MV-4-11 (cell line): ENCODE data around the gene LRRC41.
"Not testable (repeated sequence)": the region's sequence is repeated elsewhere in the genome, so short reads cannot be mapped to it uniquely, and the experiment has no call there.

ENCODE experiments used
- DNase-seq: peaks from one replicate; lab custom pipeline; 2025; lab: John Stamatoyannopoulos, UW

The LRRC41 gene, protein sequence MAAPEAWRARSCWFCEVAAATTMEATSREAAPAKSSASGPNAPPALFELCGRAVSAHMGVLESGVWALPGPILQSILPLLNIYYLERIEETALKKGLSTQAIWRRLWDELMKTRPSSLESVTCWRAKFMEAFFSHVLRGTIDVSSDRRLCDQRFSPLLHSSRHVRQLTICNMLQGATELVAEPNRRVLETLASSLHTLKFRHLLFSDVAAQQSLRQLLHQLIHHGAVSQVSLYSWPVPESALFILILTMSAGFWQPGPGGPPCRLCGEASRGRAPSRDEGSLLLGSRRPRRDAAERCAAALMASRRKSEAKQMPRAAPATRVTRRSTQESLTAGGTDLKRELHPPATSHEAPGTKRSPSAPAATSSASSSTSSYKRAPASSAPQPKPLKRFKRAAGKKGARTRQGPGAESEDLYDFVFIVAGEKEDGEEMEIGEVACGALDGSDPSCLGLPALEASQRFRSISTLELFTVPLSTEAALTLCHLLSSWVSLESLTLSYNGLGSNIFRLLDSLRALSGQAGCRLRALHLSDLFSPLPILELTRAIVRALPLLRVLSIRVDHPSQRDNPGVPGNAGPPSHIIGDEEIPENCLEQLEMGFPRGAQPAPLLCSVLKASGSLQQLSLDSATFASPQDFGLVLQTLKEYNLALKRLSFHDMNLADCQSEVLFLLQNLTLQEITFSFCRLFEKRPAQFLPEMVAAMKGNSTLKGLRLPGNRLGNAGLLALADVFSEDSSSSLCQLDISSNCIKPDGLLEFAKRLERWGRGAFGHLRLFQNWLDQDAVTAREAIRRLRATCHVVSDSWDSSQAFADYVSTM

DNA sequence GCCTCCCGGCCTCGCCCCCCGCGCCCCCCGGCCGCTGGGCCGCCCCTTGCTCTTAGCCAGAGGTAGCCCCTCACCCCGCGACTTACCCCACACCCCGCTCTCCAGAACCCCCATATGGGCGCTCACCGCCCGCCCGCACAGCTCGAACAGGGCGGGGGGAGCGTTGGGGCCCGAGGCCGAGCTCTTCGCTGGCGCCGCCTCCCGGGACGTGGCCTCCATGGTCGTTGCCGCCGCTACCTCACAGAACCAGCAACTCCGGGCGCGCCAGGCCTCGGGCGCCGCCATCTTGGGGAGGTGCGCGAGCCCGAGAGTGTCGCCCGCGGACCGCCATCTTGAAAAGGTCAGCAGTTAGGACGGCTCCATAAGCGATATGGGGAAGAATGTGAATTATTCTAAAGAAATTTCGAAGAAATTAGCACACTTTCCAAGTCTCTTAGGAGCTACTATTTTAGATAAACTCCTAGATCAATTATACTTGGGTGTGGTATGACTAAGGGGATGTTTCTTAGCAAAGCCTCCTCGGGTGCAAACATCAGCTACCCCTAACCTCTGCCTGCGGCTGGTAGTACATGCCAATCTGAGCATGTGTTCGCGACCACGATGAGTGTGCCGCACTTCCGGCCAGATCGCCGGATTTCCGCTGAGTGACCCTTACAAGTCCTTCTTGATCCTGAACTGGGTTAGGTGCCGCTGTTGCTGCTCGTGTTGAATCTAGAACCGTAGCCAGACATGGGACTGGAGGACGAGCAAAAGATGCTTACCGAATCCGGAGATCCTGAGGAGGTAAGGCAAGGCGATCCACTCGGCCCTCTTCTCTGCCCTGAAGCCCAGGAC lies at the start of gene LRRC41, which contains the start of gene UQCRH:
Gene LRRC41, minus strand, starts transcription at position 579 of the 834 bp plus-strand sequence. Its CDS starts 294 bp downstream, at position 285.
Gene UQCRH, plus strand, starts transcription at position 661 of the 834 bp plus-strand sequence. Its CDS starts 69 bp downstream, at position 730.
- DNase-seq, result peak; percentile 97

DNA sequence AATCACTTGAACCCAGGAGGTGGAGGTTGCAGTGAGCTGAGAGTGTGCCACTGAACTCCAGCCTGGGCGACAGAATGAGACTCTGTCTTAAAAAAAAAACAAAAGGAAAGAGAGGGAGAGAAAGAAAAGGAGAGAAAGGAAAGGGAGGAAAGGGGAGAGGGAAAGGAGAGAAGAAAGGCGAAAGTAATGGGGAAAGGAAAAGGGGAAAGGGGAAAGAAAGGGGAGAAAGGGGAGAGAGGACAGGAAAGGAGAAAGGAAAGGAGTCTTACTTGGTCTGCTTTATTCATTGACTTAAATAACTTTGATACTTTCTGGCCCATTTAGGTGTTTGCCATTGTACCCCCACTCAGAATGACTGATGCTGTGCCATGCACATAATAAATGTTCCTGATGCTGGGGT lies 48.9 kb upstream of the LRRC41 start:
- DNase-seq, result no peak

DNA sequence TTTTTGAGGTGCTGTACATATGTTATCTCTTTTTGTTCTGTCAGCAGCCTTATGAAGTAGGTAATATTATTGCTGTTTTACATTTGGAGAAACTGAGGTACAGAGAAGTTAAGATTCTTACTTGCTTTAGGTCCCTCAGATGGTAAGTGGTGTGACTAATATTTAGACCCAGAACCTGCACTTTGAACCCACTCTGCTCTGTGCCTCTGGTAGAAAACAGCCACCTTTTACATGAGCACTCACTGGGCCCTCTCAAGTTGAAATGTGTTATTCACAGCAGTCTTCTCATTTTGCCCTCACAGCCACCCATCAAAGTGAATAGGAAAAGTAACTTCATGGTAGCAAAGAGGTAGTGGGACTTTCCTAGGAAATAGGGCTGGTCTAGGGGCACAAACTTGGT lies 41.9 kb upstream of the LRRC41 start:
- no peak for DNase-seq

DNA sequence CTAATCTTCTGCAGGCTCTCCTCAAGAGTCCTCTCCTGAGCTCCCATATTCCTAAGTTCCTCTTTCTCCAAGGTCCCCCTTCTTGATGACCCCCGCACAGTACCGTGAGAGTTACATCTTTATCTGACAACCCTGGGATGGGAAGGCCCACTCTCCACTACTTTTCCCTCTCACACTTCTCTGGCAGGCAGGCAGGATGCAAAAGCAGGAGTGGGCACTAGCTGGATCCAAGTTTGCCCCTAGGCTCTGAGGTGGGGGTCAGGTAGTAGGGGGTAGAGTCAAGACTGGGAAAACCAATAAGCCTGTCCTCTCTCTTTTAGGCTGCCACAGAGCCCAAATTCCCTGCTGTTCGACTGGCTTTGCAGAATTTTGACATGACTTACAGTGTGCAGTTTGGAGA lies 41.1 kb upstream of the LRRC41 start:
- DNase-seq, result no peak

DNA sequence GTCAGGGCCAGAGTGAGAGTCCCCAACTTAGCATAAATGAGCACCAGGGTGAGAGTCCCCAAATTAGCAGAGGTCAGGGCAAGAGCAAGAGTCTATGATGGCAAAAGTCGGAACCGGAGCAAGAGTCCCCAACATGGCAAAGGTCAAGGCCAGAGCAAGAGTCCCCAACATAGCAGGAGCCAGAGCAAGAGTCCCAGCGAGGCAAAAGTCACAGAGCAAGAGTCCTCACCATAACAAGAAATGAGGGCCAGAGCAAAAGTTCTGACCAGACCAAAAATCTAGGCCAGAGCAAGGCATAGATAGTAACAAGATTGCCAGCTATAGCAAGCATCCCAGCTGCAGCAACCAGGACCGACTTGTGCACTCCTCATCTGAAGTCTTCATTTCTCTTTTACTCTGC lies 40.3 kb upstream of the LRRC41 start:
- no peak for DNase-seq

DNA sequence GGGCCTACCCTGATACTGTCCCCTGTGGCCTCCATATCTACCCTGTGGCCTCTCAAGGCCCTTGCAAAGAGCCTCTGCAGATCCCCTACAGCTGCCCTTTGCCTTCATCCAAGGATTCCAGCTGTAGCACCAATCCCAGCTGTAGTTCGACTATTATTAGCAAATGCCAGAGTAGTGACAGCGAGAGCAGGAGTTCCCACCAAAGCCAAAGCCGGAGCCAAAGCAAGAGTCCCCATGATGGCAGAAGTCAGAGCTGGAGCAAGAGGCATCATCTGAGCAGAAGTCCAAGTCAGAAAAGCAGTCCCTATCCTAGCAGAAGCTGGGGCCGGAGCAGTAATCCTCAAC lies 39.9 kb upstream of the LRRC41 start:
- DNase-seq, result no peak

DNA sequence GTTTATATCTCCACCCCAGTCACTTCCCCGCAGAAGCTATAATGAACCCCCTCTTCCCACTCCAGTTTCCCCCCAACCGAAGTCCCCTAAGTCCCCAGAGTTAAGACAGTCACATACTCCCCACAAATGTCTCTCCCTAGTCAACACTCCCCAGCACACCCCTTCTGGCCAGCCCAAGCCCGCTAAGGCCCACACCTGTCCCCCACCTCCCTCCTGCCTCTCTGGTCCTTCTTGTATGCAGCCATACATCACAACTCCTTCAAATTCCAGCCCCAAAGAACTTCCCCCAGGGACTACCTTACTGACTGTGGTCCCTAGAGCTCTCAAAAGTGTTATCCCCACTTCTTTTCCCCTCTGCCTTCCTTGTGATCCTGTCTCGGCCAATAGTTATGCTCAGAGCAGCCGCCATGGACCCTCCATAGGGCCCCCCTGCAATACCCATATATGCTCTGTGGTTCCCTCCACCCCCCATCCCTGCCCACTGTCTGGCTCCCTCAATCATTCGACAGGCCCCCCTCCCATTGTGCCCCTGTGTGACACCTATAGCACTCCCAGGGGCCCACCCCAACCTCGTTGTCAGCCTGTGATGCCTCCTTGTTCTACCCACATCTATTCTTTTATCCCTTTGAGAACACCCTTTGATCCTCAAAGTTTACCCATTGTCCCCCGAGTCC lies 39.4 kb upstream of the LRRC41 start:
- no peak for DNase-seq

DNA sequence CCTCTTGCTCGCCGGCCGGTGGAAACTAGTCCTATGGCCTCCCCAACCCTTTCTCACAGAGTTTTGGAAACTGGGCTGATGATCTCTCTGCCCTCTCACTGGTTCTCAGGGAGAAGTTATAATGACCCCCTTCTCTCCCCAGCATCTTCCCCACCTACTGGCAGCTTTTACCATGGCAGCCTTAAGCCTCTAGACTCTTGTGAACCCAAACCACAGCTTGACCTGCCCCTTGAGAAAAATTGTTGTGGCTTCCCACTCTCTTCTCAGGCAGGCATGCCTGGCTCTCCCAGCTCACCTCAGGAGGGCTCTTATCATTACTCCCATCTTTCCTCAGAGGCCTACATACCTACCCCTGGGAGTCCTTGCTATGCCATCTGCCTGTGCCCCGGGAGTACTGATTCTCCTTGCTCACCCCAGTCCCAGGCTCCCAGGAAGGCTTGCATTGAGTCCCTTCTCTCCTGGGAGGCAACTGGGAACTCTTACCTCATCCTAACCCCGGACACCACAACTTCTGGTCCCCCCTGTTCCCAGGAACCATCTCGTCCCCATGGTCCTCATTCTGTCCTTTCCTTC lies 38.8 kb upstream of the LRRC41 start:
- peak; percentile 40 for DNase-seq

DNA sequence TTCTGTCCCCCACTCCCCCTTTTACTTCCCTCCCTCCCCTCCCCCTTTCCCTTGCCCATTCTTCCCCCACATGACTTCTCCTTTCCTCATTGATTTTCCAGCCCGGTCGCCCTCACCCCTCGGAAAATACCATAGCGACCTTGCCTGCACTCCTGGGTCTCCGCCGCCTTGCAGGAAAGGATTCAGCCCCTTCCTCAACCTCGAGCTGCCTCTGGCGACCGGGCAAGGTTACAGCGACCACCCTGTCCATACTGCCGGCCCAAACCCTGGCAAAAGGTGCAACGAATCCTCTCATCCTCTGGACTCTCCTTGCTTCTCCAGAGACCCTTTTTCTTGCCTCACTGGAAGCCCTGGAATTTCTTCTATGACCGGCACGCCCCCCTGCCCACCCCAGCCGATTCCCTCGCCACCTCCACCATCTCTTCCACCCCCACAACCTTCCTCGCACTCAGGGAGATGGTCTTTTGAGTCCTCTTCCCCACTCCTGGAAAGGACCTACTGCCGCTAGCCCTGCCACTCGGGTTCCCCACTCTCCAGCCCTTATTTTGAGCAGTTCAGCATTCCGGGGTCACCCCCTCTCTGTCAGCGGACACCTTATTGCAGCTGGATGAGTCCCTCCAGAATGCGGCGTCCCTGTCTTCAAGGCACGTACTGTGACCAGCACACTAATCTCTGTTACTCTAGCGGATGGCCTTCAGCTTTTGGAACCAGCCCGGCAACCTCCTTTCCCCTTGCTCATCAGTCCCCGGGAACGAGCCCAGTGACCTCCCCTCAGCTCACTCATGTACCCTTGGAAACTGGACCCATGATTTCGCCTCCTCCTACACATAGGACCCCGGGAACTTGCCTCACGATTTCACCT lies 38.0 kb upstream of the LRRC41 start:
- DNase-seq, result no peak

DNA sequence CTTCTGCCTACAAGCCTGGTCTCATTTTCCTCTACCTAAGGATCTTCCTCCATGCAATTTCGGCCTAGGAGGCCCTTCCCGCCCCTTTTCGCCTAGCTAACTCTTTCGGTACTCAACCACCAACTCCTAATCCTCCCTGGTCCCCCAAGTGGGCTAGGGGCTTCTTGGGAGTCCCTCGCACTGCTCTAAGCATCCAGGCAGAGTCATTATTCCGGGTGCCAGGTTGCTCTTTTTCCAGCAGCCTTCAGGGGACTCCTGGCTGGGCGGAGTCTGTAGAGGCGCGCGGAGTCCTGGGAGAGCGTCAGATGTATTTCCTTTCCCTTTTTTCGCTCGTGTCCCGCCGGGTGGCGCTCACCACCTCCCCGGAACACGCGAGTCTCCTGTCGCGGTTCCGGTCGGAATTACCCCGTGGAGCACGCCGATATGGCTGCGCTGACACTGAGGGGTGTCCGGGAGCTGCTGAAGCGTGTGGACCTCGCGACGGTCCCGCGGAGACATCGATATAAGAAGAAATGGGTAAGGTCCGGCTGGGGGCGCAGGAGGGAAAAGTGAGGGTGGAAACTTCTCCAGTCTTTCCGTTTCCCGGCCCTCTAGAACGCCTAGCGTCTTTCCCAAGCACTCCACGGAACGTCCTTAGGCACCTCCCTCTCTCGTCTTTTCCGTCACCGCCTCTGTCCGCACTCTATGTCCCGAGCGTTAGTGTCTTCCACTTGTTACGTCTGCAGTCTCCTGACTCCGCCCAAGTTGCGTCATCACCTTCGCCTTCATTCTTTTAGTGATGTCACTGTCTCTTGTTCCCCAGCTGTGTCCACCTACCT lies 37.2 kb upstream of the LRRC41 start, which contains the start of gene NSUN4:
Gene NSUN4, plus strand, starts transcription at position 404 of the 818 bp plus-strand sequence. Its CDS starts 20 bp downstream, at position 424.
- DNase-seq, result peak; percentile 94

DNA sequence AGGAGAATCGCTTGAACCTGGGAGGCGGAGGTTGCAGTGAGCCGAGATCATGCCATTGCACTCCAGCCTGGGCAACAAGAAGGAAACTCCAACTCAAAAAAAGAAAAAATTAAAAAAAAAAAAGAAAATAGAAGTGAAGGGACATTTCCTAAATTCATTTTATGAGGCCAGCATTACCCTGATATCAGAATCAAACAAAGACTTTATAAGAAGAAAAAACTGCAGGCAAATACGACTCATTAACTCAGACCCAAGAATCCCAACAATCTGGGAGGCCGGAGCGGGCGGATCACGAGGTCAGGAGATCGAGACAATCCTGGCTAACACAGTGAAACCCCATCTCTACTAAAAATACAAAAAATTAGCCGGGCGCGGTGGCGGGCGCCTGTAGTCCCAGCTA lies 34.0 kb upstream of the LRRC41 start:
- DNase-seq, result not testable (repeated sequence)

DNA sequence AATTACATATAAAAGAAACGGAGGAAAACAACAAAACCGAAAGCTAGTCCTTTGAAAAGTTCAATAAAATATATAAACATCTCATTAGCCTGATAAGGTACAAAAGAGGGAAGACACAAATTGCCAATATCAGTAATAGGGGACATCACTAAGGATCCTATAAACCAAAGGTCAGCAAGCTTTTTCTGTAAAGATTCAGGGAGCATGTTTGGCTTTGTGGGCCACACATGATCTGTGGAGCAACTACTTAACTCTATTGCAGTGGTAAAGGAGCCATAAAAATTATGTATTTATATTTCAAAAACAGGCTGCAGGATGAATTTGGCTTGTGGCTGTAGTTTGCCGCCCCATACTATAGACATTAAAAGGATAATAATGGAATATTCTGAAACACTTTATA lies 31.7 kb upstream of the LRRC41 start:
- no peak for DNase-seq

DNA sequence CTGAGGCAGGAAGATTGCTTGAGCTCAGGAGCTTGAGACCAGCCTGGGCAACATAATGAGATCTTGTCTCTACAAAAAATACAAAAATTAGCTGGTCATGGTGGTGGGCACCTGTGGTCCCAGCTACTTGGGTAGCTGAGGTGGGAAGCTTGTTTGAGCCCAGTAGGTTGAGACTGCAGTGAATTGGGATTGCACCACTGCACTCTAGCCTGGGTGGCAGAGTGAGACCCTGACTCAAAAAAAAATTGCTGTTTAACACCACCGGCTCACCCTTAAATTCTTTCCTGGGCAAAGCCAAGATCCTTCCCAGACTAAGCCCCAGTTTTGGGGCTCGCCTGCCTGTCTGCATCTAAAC lies 30.6 kb upstream of the LRRC41 start:
- DNase-seq, result no peak

DNA sequence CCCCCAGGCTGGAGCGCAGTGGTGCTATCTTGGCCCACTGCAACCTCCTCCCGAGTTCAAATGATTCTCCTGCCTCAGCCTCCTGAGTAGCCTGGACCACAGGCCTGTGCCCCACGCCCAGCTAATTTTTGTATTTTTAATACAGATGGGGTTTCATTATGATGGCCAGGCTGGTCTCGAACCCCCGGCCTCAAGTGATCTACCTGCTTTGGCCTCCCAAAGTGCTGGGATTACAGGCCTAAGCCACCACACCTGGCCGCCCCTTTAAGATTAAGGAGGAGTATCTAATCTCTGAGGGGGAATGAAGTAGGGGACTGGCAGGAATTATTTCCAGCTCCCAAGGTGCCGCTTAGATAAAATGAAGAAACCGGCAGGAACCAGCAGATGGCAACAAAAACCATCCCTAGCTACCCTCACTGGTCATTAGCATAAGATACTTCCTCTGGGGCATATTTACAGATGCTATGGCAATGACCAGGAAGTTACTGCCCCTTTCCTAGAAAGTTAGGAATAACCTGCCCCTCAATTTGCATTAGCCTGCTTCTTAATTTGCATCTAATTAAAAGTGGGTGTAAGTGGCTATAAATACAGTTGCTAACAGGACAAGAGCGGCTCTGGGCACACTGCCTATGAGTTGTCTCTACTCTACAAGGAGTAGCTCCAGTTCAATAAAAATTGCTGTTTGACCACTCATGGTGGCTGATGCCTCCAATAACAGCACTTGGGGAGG lies 30.0 kb upstream of the LRRC41 start:
- DNase-seq, result peak; percentile 93

DNA sequence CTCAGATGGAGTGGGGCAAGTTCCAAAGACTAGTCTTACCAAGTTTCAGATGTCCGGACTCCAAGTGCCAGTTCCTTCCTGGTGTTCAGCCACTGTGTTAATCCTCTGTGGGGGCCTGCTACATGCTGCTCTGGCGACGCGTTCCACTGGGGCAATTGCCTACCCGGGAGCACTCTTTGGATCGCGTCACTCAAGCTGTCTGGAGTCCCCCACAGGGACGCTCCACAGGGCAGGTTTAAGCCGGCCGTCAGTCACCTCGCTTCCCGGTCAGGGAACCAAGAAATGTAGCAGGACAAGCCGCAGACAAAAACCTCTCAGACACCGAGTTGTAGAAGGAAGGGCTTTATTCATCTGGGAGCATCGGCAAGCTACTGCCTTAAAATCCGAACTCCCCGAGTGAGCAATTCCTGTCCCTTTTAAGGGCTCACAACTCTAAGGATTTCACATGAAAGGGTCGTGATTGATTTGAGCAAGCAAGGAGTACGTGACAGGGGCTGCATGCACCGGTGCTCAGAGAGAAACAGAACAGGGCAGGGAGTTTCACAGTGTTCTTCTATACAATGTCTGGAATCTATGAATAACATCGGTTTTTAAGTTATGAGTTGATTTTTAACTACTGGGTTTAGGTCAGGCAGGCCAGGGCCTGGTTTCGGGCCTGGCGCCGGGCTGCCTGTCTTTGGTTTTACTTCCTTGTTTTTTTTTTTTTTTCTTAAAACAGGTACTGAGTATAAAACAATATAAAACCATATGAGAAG lies 28.5 kb upstream of the LRRC41 start:
- DNase-seq, result peak; percentile 54

DNA sequence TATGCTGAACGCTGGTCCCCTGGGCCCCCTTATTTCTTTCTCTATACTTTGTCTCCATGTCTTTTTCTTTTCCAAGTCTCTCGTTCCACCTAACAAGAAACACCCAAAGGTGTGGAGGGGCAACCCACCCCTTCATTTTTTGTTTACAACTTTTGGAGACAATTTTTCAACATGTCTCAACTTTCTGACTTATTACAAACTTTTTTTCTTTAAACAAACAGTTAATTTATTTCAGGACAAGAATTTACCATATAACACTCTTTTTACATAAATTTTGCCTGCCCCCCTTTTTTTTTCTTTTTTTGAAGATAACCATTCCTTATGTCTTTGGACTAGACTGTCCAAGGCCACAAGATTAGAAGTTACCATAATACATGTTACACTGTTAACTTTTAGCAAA lies 27.0 kb upstream of the LRRC41 start:
- DNase-seq, result not testable (repeated sequence)

DNA sequence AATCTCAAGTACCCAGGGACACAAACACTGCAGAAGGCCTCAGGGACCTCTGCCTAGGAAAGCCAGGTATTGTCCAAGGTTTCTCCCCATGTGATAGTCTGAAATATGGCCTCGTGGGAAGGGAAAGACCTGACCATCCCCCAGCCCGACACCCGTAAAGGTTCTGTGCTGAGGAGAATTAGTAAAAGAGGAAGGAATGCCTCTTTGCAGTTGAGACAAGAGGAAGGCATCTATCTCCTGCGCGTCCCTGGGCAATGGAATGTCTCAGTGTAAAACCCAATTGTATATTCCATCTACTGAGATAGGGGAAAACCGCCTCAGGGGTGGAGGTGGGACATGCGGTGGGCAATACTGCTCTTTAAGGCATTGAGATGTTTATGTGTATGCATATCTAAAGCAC lies 26.4 kb upstream of the LRRC41 start:
- peak; percentile 15 for DNase-seq

DNA sequence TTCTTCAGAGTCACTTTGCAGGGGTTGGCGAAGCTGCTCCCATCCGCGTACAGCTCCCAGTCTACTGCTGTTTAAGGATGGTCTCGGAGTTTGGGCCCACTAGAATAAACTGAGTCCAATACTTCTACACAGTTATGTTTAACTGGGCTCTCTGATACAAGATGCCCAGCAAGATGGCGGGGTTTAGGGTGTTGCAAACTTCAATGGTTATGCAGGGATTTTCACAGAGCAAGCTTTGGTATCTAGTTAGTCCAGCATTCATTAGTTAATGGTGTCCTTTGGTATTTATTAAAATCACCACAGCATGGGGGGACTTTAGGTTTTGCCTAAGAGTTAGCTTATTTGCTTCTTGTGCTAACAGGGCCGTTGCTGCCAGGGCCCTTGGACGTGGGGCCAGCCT lies 24.8 kb upstream of the LRRC41 start:
- not testable (repeated sequence) for DNase-seq
